ENCODE measurements around the gene NBR1.
"Not testable (repeated sequence)": the region's sequence is repeated elsewhere in the genome, so short reads cannot be mapped to it uniquely, and the experiment has no call there.

- not testable (repeated sequence) for TF ChIP-seq EZH2 (IDR thresholded peaks at IDR 0.05; ENCODE audit: low read length); CTCF (optimal IDR thresholded peaks at IDR 0.05 in 1 of 3, IDR thresholded peaks at IDR 0.05 in 1 of 3, conservative IDR thresholded peaks at IDR 0.05 in 1 of 3; ENCODE audit: extremely low read depth in 1 of 3, insufficient read depth in 2 of 3, low read length in 3 of 3)
Observed at GRCh38 chr17:43165971-43166370, 5.0 kb upstream of the NBR1 start.

Data from keratinocyte (primary cell).